AG09319 (cell line): Measurements from ENCODE around the gene STK39.
A peak's percentile ranks its signal among the peaks of the same experiment; 100 is the strongest.

Source experiments
- DNase-seq: peaks from one replicate; pipeline ENCODE4 v3.0.0-alpha.2; 2010; ENCODE audit warnings: low read depth; ENCODE audit errors: extremely low read depth
- TF ChIP-seq, protein P1 (sequence below): IDR thresholded peaks from 2 replicates; pipeline ENCODE4 v1.5.1; 2011; ENCODE audit warnings: low read depth, mild to moderate bottlenecking, inconsistent platforms, low read length, moderate library complexity

STK39 gene

DNA sequence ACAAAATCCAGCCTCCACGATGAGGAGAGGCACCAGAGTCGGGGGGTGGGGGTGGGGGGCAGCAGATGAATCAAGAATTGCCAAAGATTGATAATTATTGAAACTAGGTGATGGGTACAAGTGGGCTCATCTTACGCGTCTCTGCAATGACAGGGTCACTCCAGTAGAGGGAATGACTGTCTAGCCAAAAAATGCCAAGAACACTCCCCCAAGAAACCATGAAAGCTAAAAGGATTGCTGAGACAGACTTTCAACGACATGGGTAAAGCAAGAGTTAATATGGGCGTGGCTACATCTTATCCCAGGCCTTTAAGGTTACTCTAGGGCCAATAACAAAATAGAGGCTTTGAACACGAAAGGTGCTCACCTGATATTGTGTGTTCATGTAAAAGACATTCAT is 86.5 kb downstream of the STK39 start:
- no peak for DNase-seq
- TF ChIP-seq, protein P1, sequence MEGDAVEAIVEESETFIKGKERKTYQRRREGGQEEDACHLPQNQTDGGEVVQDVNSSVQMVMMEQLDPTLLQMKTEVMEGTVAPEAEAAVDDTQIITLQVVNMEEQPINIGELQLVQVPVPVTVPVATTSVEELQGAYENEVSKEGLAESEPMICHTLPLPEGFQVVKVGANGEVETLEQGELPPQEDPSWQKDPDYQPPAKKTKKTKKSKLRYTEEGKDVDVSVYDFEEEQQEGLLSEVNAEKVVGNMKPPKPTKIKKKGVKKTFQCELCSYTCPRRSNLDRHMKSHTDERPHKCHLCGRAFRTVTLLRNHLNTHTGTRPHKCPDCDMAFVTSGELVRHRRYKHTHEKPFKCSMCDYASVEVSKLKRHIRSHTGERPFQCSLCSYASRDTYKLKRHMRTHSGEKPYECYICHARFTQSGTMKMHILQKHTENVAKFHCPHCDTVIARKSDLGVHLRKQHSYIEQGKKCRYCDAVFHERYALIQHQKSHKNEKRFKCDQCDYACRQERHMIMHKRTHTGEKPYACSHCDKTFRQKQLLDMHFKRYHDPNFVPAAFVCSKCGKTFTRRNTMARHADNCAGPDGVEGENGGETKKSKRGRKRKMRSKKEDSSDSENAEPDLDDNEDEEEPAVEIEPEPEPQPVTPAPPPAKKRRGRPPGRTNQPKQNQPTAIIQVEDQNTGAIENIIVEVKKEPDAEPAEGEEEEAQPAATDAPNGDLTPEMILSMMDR, result no peak

DNA sequence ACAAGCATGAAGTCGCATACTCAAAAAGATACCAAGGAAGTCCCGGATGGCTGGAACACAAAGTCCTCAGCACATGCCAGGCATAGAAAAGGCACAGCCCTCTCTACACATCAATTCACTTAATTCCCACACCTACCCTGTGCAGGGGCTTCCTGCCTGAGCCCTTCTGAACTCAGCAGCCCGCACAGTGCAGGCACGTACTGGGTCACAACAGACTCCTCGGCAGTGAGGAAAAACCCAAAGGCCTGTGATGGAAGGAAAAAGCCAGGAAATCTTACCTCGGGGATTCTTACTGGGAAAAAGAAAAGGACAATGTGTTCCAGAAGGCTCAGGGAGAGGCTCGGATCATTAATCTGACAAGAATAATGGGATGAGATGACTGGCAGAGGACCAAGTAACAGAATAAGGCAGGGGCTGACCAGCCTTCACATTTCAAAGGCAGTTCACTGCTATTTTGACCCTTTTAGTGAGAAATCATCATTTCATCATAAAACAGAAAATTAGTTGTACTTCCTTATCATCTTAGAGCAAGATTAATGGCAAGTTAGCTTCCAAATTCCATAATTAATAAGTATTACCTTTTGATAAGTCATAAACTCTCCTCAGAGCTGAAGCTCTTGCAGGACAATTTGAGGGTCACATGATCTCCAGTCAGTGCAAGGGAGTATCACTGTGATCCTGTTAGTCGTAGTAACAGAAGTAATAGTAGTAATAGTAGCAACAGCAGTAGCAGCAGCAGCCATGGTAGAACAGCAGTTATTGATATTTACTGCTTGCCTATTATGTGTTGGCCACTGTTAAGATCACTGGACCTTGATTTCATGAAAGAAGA is 87.4 kb downstream of the STK39 start:
- no peak for DNase-seq
- TF ChIP-seq, protein P1, result no peak

DNA sequence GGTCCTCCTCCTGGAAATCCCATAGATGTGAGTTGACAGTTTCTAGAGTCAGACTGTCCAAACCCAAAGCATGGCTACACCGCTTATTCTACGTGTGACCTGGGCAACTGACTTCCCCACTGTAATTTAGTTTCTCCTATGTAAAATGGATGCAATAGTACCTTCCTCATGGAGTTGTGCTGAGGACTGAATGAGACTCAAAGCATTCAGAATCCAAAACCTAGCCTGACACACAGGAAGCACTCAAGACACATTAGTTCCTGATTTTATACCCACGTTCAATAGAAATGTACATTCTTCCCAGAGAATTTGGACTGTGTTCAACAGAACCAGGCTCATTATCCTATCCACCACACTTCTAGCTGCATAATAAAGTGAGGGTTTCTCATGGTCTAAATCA is 88.8 kb downstream of the STK39 start:
- no peak for DNase-seq
- TF ChIP-seq, protein P1, result no peak

DNA sequence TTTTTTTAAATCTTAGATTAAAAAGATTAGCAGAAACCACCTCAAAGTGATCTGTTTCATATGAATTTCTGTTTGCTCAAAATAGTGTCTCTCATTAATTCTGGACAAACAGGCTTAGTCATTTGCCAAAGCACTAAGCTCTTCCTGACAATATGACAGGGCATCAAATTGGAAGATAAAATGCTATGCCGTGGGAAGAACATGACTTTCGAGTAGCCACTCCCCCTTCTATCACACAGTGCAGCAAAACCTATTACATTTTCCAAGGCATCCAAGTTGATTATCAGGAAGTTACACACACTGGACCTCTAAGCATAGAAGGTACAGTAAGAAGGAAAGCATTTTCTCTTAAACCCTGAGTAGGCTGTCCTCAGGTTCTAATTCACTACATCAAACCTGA is 89.5 kb downstream of the STK39 start:
- DNase-seq, result no peak
- TF ChIP-seq, protein P1, result no peak

DNA sequence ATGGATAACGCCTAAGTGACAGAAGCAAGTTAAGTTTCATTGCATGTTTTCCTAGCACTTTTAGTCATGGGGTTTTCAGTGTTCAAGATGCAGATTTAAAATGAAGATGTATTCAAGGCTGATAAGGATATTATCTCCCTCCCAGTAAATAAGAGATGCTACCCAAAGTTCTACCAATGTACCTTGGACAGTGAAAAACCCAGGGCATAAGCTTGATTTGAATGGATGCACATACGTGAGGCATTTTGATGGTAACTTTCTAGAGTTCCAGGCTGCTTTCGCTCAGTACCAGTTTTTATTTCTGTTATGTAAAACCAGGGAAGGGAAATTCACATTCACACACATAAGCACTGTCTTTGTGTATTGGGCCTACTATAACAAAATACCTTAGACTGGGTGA is 90.3 kb downstream of the STK39 start:
- TF ChIP-seq, protein P1, result no peak
- DNase-seq, result no peak

DNA sequence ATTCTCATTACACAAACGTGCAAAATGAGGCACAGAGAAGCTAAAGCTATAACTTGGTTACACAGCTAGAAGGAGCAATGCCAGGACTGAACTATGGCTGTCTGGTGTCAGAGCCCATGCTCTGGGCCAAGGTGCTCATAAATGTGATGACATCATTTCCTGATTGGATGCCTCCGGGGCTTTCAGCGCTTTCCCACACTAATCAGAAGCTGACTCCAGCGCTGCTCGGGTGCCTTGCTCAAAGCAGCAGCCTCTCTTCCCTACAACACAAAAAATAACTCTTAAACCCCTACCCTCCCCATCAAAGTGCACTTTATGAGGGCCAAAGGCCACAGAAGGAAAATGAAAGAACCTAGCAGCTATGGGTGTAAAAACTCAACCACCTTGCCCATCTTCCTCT is 90.7 kb downstream of the STK39 start:
- TF ChIP-seq, protein P1, result no peak
- DNase-seq, result peak; percentile 52

DNA sequence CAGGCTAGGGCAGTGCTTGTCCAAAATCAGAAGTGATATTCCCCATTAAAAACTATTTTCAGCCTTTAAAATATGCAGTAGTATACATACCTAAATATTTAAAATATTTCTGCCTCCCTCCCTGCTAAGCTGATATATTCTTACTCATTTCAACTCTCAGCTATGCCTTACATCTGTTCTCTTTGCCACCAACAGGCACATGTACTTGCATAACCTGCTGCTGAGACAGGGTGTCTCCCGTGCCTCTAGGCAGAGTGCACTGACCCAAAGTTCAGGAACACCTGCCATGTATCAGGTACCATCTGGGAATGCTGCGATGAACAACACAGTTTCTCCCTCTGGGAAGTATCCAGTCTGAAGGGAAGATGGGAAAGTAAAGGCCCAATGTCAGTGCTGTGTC is 91.7 kb downstream of the STK39 start:
- DNase-seq, result no peak

More for the DNA sequence above, 91.7 kb downstream of the STK39 start:
- TF ChIP-seq, protein P1, result no peak
